Measurements from ENCODE around the gene RBMS3. TPM values are rescaled to one million over a fixed set of nuclear protein-coding genes. Genes with fewer than 3 reads are reported as not detected.

Gene RBMS3
- total and polyA plus RNA-seq, 2 of the 13 experiments (the other 11 are each of a cell fraction or from before 2014, with no cell fraction given): not detected

DNA sequence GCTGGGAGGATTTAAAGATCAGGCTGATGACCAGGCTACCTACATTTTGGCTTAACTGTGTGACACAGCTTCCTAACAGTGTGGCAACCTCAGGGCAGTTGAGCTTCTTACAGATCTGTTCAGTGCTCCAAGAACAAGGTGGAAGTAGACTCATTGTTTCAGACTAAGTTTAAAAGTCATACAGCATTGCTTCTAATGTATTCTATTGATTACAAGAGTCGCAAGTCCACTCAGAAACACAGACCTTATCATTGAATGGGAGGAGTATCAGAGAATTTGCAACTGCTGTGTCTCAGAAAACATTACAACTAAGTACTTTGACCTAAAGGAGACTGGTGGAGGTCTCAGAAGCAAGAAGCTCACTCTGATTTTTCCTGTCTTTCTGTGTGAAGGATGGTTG is 746.0 kb downstream of the RBMS3 start:
- Histone ChIP-seq H3K4me2 (ENCODE audit: low read depth, low read length) (no peak overlapping the region), H3K4me3 (replicated peaks in 1 of 3; ENCODE audit: insufficient read depth in 1 of 3, low read depth in 2 of 3, low read length in 3 of 3) (no peak overlapping the region), H3K9ac (ENCODE audit: insufficient read depth, low read depth, low read length) (no peak overlapping the region), H3K27ac (ENCODE audit: extremely low read length, insufficient read depth, low read length) (no peak overlapping the region), H3K9me3 (ENCODE audit: low read length) (no peaks in the 10 kb centered on the region), H4K20me1 (ENCODE audit: insufficient read depth, low read length) (no peaks in the 10 kb centered on the region), H3K79me2 (ENCODE audit: insufficient read depth, low read length) (no peaks in the 10 kb centered on the region), H2AFZ (ENCODE audit: low read length) (no peak overlapping the region), H3K27me3 (ENCODE audit: control insufficient read depth in 1 of 2, insufficient read depth in 2 of 2, low read length in 2 of 2) (peaks cover 0 to 13% of the 10 kb centered on the region in 2 experiments; a peak in 2 of 5 replicates), H3K4me1 (ENCODE audit: insufficient read depth, low read length) (no peaks in the 10 kb centered on the region), H3K36me3 (replicated peaks in 1 of 2; ENCODE audit: control insufficient read depth in 1 of 2, insufficient read depth in 2 of 2, low read length in 2 of 2) (no peaks in the 10 kb centered on the region)
- in situ Hi-C loops (cut with HindIII; ENCODE audit: extremely low pct_ligation_motif_present, low pct_unique_long_range_greater_than_20kb): no loop called here
- WGBS (ENCODE audit: low lambda C conversion rate): 47% methylated on average over 1 of the region's 1 CpG
- CTCF ChIA-PET (ENCODE audit: low intra/inter-chr PET ratio, low total read pairs): no interaction called here
- intact Hi-C loops (cut with micrococcal nuclease; ENCODE audit: unreplicated experiment): no loop called here
- ATAC-seq (no peak), FAIRE-seq (no peak), DNase-seq (ENCODE audit: low spot score) (no peak)
- BruUV-seq (replicated peaks): no TSS peak
- POLR2A ChIA-PET: no interaction called here
- TF ChIP-seq REPIN1 (CRISPR knock-in tag; IDR thresholded peaks at IDR 0.05; ENCODE audit: borderline replicate concordance, low read depth): no peak
- TF ChIP-seq, protein P1, sequence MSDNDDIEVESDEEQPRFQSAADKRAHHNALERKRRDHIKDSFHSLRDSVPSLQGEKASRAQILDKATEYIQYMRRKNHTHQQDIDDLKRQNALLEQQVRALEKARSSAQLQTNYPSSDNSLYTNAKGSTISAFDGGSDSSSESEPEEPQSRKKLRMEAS (IDR thresholded peaks at IDR 0.05): no peak
- TF ChIP-seq, protein P2, sequence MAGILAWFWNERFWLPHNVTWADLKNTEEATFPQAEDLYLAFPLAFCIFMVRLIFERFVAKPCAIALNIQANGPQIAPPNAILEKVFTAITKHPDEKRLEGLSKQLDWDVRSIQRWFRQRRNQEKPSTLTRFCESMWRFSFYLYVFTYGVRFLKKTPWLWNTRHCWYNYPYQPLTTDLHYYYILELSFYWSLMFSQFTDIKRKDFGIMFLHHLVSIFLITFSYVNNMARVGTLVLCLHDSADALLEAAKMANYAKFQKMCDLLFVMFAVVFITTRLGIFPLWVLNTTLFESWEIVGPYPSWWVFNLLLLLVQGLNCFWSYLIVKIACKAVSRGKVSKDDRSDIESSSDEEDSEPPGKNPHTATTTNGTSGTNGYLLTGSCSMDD (CRISPR knock-in tag; IDR thresholded peaks at IDR 0.05): no peak
- TF ChIP-seq ATM (IDR thresholded peaks at IDR 0.05; ENCODE audit: borderline replicate concordance): no peak
- TF ChIP-seq REL (CRISPR knock-in tag; conservative IDR thresholded peaks at IDR 0.05): no peak
- TF ChIP-seq ZNF431 (CRISPR knock-in tag; IDR thresholded peaks at IDR 0.05; ENCODE audit: borderline replicate concordance, low read depth): no peak
- TF ChIP-seq, protein P3, sequence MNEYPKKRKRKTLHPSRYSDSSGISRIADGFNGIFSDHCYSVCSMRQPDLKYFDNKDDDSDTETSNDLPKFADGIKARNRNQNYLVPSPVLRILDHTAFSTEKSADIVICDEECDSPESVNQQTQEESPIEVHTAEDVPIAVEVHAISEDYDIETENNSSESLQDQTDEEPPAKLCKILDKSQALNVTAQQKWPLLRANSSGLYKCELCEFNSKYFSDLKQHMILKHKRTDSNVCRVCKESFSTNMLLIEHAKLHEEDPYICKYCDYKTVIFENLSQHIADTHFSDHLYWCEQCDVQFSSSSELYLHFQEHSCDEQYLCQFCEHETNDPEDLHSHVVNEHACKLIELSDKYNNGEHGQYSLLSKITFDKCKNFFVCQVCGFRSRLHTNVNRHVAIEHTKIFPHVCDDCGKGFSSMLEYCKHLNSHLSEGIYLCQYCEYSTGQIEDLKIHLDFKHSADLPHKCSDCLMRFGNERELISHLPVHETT (CRISPR knock-in tag; conservative IDR thresholded peaks at IDR 0.05): no peak
- TF ChIP-seq ZNF724P (CRISPR knock-in tag; IDR thresholded peaks at IDR 0.05; ENCODE audit: borderline replicate concordance): no peak
- TF ChIP-seq ZNF225 (CRISPR knock-in tag; IDR thresholded peaks at IDR 0.05): no peak
- no peak for TF ChIP-seq NR2F6 (IDR thresholded peaks at IDR 0.05)
- no peak for TF ChIP-seq NR2F6 (CRISPR knock-in tag; IDR thresholded peaks at IDR 0.05)
- no peak for TF ChIP-seq NFATC3 (CRISPR knock-in tag; IDR thresholded peaks at IDR 0.05)
- no peak for TF ChIP-seq ZBTB21 (CRISPR knock-in tag; IDR thresholded peaks at IDR 0.05)
- TF ChIP-seq FOXJ3 (CRISPR knock-in tag; IDR thresholded peaks at IDR 0.05; ENCODE audit: borderline replicate concordance): no peak
